GM12878 (cell line): ENCODE results near the gene ARID3B. TPM values are rescaled to one million over a fixed set of nuclear protein-coding genes. Genes with fewer than 3 reads are reported as not detected.

ENCODE experiments used
- ATAC-seq: fragments of 200-7000 bp; cut with Tn5 transposase; 3 replicates; pipeline ENCODE4 v1.9.1; 2020; ENCODE audit warnings: mild to moderate bottlenecking, moderate library complexity
- BruUV-seq: library from RNA; stranded (reverse); fragments of 400-500 nt; replicated peaks from 2 replicates; lab custom pipeline; 2021; lab: Mats Ljungman, UMichigan
- CTCF ChIA-PET: fragments of 300-600 bp; sonication (Branson Sonifier 250); formaldehyde crosslinking; extraction: SDS; loops from one replicate; lab custom pipeline; 2021; ENCODE audit warnings: inconsistent platforms; lab: Yijun Ruan, JAX
- POLR2A ChIA-PET: fragments of 350-600 bp; formaldehyde crosslinking; extraction: SDS; loops from one replicate; lab custom pipeline; 2021; ENCODE audit warnings: inconsistent platforms; lab: Charles Lee
- RAD21 ChIA-PET: fragments of 300-600 bp; sonication (Branson Sonifier 250); formaldehyde crosslinking; loops from one replicate; lab custom pipeline; 2023; ENCODE audit warnings: antibody characterized with exemption; ENCODE audit not compliant: unreplicated experiment; lab: Charles Lee
- SMC1A ChIA-PET: fragments of 300-600 bp; sonication (Branson Sonifier 250); formaldehyde crosslinking; loops from one replicate; lab custom pipeline; 2023; ENCODE audit not compliant: unreplicated experiment, uncharacterized antibody; lab: Charles Lee
- DNase-seq: peaks from one replicate; pipeline ENCODE4 v3.0.0-alpha.2; 2011; ENCODE audit warnings: low read depth, low spot score
- FAIRE-seq: peaks from 3 replicates; lab custom pipeline; 2011; peaks lifted over from hg19 to GRCh38; lab: Jason Lieb, UNC
- H2AFZ ChIP-seq: 2 replicates; pipeline ENCODE4 v1.6.0; 2011; ENCODE audit warnings: low read depth, low read length, control low read depth; ENCODE audit not compliant: control insufficient read depth
- H3K27ac ChIP-seq: 2 replicates; pipeline ENCODE4 v1.5.1; 2011; ENCODE audit warnings: control low read depth; ENCODE audit not compliant: control insufficient read depth, insufficient read depth
- H3K27me3 ChIP-seq, 2 experiments: replicated peaks in 1 of 2; 2 replicates each; pipeline versions ENCODE4 v1.6.0 to v1.6.1; 2011; ENCODE audit warnings: low read length in 1 of 2; ENCODE audit not compliant: control insufficient read depth in 2 of 2, insufficient read depth in 2 of 2
- H3K36me3 ChIP-seq, 2 experiments: 2 replicates each; pipeline ENCODE4 v1.5.1; 2011; ENCODE audit warnings: low read length in 1 of 2; ENCODE audit not compliant: control insufficient read depth in 2 of 2, insufficient read depth in 2 of 2
- H3K4me1 ChIP-seq: 2 replicates; pipeline ENCODE4 v1.6.1; 2011; ENCODE audit warnings: mild to moderate bottlenecking, low read length, moderate library complexity, mixed read lengths; ENCODE audit not compliant: control insufficient read depth, insufficient read depth
- H3K4me2 ChIP-seq: 2 replicates; pipeline ENCODE4 v1.6.0; 2011; ENCODE audit warnings: control low read depth; ENCODE audit not compliant: control insufficient read depth, insufficient read depth
- H3K4me3 ChIP-seq: fragments of 200-600 bp; sonication (generic); 2 replicates; pipeline ENCODE4 v1.5.1; 2016
- H3K79me2 ChIP-seq: 2 replicates; pipeline ENCODE4 v1.6.0; 2011; ENCODE audit warnings: low read length; ENCODE audit not compliant: control insufficient read depth, insufficient read depth
- H3K9ac ChIP-seq: 2 replicates; pipeline ENCODE4 v1.8.0; 2011; ENCODE audit warnings: low read length, control low read depth, mixed read lengths; ENCODE audit not compliant: control insufficient read depth, insufficient read depth
- H3K9me3 ChIP-seq: replicated peaks from 3 replicates; pipeline ENCODE4 v1.5.1; 2011; ENCODE audit warnings: mild to moderate bottlenecking, low read length; ENCODE audit not compliant: control insufficient read depth, insufficient read depth
- H4K20me1 ChIP-seq: 2 replicates; pipeline ENCODE4 v1.6.0; 2011; ENCODE audit not compliant: control insufficient read depth, insufficient read depth
- CHD2 ChIP-seq: IDR thresholded peaks from 2 replicates; pipeline ENCODE4 v1.6.1; 2011; ENCODE audit warnings: low read depth, low read length, improper control_type of control experiment, borderline replicate concordance
- IRF4 ChIP-seq: IDR thresholded peaks from 2 replicates; pipeline ENCODE4 v1.6.1; 2011; ENCODE audit warnings: low read depth, low read length
- POLR2A ChIP-seq: IDR thresholded peaks from 2 replicates; pipeline ENCODE4 v1.6.1; 2011; ENCODE audit warnings: low read depth, mild to moderate bottlenecking, low read length
- POLR2AphosphoS2 ChIP-seq: IDR thresholded peaks from 2 replicates; pipeline ENCODE4 v1.6.1; 2011; ENCODE audit warnings: low read depth, mild to moderate bottlenecking, low read length, improper control_type of control experiment, moderate library complexity
- RUNX3 ChIP-seq: IDR thresholded peaks from 2 replicates; pipeline ENCODE4 v1.6.1; 2012; ENCODE audit warnings: low read length, inconsistent platforms
- STAT1 ChIP-seq: fragments of 450-650 bp; conservative IDR thresholded peaks from 2 replicates; pipeline ENCODE4 v1.6.1; 2014; ENCODE audit warnings: antibody characterized with exemption, mild to moderate bottlenecking
- WGBS: methylation state at CpG from one replicate; pipeline ENCODE4 v1.1.6; 2016; ENCODE audit warnings: low lambda C conversion rate; ENCODE audit not compliant: insufficient replicate concordance, insufficient coverage; ENCODE audit errors: missing lambda C conversion rate; 5-methylcytosine and 5-hydroxymethylcytosine counted together
- in situ Hi-C: fragments of 300-500 bp; cut with MboI; formaldehyde crosslinking; loops from 9 replicates; pipeline ENCODE4 v1.14.3; 2018; ENCODE audit warnings: mixed read lengths
- intact Hi-C: fragments of 100-400 bp; cut with micrococcal nuclease; formaldehyde crosslinking; loops from one replicate; pipeline ENCODE4 v1.14.2; 2022; ENCODE audit not compliant: unreplicated experiment
- polyA plus RNA-seq, 11 experiments: library from polyadenylated mRNA; depleted of rRNA in 4 of 11; unstranded in 6 of 11; stranded (reverse) in 5 of 11; fragments of >200 nt; fragmentation: Nextera tagmentation in 4 of 11; fragmentation: Illumina TruSeq in 1 of 11; extraction: Ambion mirVana in 4 of 11; extraction: Trizol in 1 of 11; gene quantifications; 1 replicate in 1 of 11; 2 replicates in 10 of 11; pipeline versions ENCODE4 v1.2.1 to v1.2.3, GENCODE V29; 2011 to 2016; ENCODE audit warnings: inconsistent platforms in 2 of 11, missing spikeins in 2 of 11, low read depth in 1 of 11
- total RNA-seq, 4 experiments: library from RNA; depleted of rRNA in 3 of 4; stranded (reverse); fragments of >200 nt in 3 of 4; fragmentation: Illumina TruSeq in 1 of 4; extraction: Trizol in 1 of 4; gene quantifications; 2 replicates each; pipeline versions ENCODE4 v1.2.1 to v1.2.3, GENCODE V29; 2013 to 2021
- TF ChIP-seq, protein P1 (sequence below): fragments of 150-350 bp; IDR thresholded peaks from 2 replicates; pipeline ENCODE4 v1.6.1; 2016; ENCODE audit warnings: low read depth, low read length

The ARID3B gene
- total and polyA plus RNA-seq, 10 of the 15 experiments (the other 5 are each of a cell fraction or from before 2014, with no cell fraction given): 1.1 to 33.4 (median 24.0) TPM

DNA sequence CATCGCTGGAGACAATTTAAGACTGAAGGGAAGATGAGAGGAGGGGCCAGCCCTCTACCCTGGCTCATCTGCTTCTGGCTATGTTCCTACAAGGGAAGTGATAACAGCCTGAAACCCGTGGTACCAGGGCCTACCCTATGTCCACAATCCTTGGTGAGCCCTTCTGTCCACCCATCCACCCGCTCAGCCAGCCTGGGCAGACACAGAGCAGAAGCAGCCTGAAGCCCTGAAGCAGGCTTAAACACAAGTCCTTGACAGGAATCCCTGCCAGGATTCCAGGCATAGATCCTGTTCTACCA lies 90.0 kb downstream of the ARID3B start:
- 70% methylated on average over 3 of the region's 3 CpGs for WGBS
- DNase-seq (no peak), ATAC-seq (no peak), FAIRE-seq (no peak)
- H3K27me3 ChIP-seq: no peaks in the 10 kb centered on the region
- H3K4me2 ChIP-seq: no peak overlapping the region
- H3K27ac ChIP-seq: no peak overlapping the region
- H4K20me1 ChIP-seq: peaks cover 5% of the 10 kb centered on the region; the same call in 1 of the 2 replicates
- no peaks in the 10 kb centered on the region for H3K79me2 ChIP-seq
- intact Hi-C loops: no loop called here
- H3K9ac ChIP-seq: no peak overlapping the region
- BruUV-seq: no TSS peak
- ChIA-PET POLR2A (interaction anchor here (0.6 to 1.7 kb wide), 3 partner anchors 15 to 257 kb away, joined by 3 to 6 read pairs (median 4); partner anchors contain the start of gene CLK3), RAD21 (interaction anchor here (0.8 to 2.7 kb wide), 6 partner anchors 10 to 163 kb away, joined by 3 to 13 read pairs (median 4); no protein-coding TSS in a partner anchor), SMC1A (interaction anchor here (0.6 to 8.2 kb wide), 8 partner anchors 9 to 160 kb away, joined by 3 to 116 read pairs (median 5); no protein-coding TSS in a partner anchor), CTCF (interaction anchor here (0.6 to 18.9 kb wide), 24 partner anchors 11 to 312 kb away, joined by 3 to 380 read pairs (median 5); partner anchors contain the start of gene CLK3)
- H2AFZ ChIP-seq: no peak overlapping the region
- peaks cover 23% of the 10 kb centered on the region for H3K4me1 ChIP-seq
- H3K36me3 ChIP-seq: peaks cover 54 to 60% of the 10 kb centered on the region in 2 experiments
- TF ChIP-seq, protein P1, sequence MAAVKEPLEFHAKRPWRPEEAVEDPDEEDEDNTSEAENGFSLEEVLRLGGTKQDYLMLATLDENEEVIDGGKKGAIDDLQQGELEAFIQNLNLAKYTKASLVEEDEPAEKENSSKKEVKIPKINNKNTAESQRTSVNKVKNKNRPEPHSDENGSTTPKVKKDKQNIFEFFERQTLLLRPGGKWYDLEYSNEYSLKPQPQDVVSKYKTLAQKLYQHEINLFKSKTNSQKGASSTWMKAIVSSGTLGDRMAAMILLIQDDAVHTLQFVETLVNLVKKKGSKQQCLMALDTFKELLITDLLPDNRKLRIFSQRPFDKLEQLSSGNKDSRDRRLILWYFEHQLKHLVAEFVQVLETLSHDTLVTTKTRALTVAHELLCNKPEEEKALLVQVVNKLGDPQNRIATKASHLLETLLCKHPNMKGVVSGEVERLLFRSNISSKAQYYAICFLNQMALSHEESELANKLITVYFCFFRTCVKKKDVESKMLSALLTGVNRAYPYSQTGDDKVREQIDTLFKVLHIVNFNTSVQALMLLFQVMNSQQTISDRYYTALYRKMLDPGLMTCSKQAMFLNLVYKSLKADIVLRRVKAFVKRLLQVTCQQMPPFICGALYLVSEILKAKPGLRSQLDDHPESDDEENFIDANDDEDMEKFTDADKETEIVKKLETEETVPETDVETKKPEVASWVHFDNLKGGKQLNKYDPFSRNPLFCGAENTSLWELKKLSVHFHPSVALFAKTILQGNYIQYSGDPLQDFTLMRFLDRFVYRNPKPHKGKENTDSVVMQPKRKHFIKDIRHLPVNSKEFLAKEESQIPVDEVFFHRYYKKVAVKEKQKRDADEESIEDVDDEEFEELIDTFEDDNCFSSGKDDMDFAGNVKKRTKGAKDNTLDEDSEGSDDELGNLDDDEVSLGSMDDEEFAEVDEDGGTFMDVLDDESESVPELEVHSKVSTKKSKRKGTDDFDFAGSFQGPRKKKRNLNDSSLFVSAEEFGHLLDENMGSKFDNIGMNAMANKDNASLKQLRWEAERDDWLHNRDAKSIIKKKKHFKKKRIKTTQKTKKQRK: no peak
- TF ChIP-seq STAT1 (no peak), POLR2AphosphoS2 (peak; percentile 70; the same call in 1 of the 2 replicates), RUNX3 (no peak), IRF4 (no peak), POLR2A (0 out of 2 replicates have a peak, but pooled peaks have one; percentile 40), CHD2 (no peak)
- TF ChIP-seq, all 136 proteins: peak for 2
- Histone ChIP-seq H3K4me3 (no peak overlapping the region), H3K9me3 (no peaks in the 10 kb centered on the region)
- in situ Hi-C loops: loop anchor here (5.0 kb wide), 2 partner anchors 141 to 316 kb away; no protein-coding TSS in a partner anchor
